OCI-LY7 (cell line): ENCODE measurements around the gene XKR7. TPM values are rescaled to one million over a fixed set of nuclear protein-coding genes. Genes with fewer than 3 reads are reported as not detected.

Experiments used
- BruUV-seq: library from RNA; stranded (reverse); fragments of 400-500 nt; replicated peaks from 2 replicates; lab custom pipeline; 2021; lab: Mats Ljungman, UMichigan
- CTCF ChIA-PET: fragments of 300-600 bp; sonication (Branson Sonifier 250); formaldehyde crosslinking; loops from one replicate; lab custom pipeline; 2022; ENCODE audit warnings: antibody characterized with exemption; ENCODE audit not compliant: unreplicated experiment; lab: Charles Lee
- POLR2A ChIA-PET: fragments of 300-600 bp; sonication (Branson Sonifier 250); formaldehyde crosslinking; loops from one replicate; lab custom pipeline; 2022; ENCODE audit warnings: antibody characterized with exemption; lab: Charles Lee
- DNase-seq: peaks from one replicate; pipeline ENCODE4 v3.0.0-alpha.2; 2015; ENCODE audit warnings: low spot score
- H2AFZ ChIP-seq: fragments of 200-600 bp; sonication (generic), shearing (Covaris generic); 2 replicates; pipeline ENCODE4 v1.6.1; 2014; ENCODE audit warnings: mild to moderate bottlenecking, antibody characterized with exemption, low read length, moderate library complexity
- H3K27ac ChIP-seq: fragments of 200-600 bp; sonication (generic); 2 replicates; pipeline ENCODE4 v1.5.1; 2014; ENCODE audit warnings: mixed run types, low read depth, mild to moderate bottlenecking, moderate library complexity, low read length, inconsistent platforms; ENCODE audit not compliant: poor library complexity, severe bottlenecking
- H3K36me3 ChIP-seq: fragments of 200-600 bp; sonication (generic); 2 replicates; pipeline ENCODE4 v1.6.1; 2014; ENCODE audit warnings: mild to moderate bottlenecking, antibody characterized with exemption, low read length, moderate library complexity, mixed read lengths; ENCODE audit not compliant: insufficient read depth
- H3K4me1 ChIP-seq: fragments of 200-600 bp; sonication (generic); 2 replicates; pipeline ENCODE4 v1.5.1; 2014; ENCODE audit warnings: mild to moderate bottlenecking, low read length; ENCODE audit not compliant: insufficient read depth, poor library complexity, severe bottlenecking
- H3K4me2 ChIP-seq: fragments of 200-600 bp; sonication (generic); 2 replicates; pipeline ENCODE4 v1.6.1; 2014; ENCODE audit warnings: mild to moderate bottlenecking, low read length
- H3K4me3 ChIP-seq: fragments of 200-600 bp; sonication (generic); 2 replicates; pipeline ENCODE4 v1.5.1; 2014; ENCODE audit warnings: mild to moderate bottlenecking, low read depth, low read length; ENCODE audit not compliant: poor library complexity, severe bottlenecking
- H3K79me2 ChIP-seq: fragments of 200-600 bp; sonication (generic); 2 replicates; pipeline ENCODE4 v1.6.1; 2016; ENCODE audit warnings: low read depth, mild to moderate bottlenecking, low read length, moderate library complexity, mixed read lengths; ENCODE audit not compliant: insufficient read depth
- H3K9me2 ChIP-seq: fragments of 200-600 bp; sonication (generic); 2 replicates; pipeline ENCODE4 v1.6.1; 2016; ENCODE audit warnings: mild to moderate bottlenecking, low read length, mixed read lengths; ENCODE audit not compliant: insufficient read depth
- H3K9me3 ChIP-seq: fragments of 200-600 bp; sonication (generic); 2 replicates; pipeline ENCODE4 v1.6.1; 2014; ENCODE audit warnings: mild to moderate bottlenecking, mixed run types, low read length, mixed read lengths
- H4K20me1 ChIP-seq: fragments of 200-600 bp; sonication (generic); 2 replicates; pipeline ENCODE4 v1.6.1; 2014; ENCODE audit warnings: mild to moderate bottlenecking, antibody characterized with exemption, low read length, moderate library complexity, mixed read lengths; ENCODE audit not compliant: insufficient read depth
- CTCF ChIP-seq: fragments of 200-600 bp; sonication (generic); conservative IDR thresholded peaks from 2 replicates; pipeline ENCODE4 v1.5.1; 2014; ENCODE audit warnings: mild to moderate bottlenecking, antibody characterized with exemption, low read length, moderate library complexity, mixed read lengths
- EZH2phosphoT487 ChIP-seq: fragments of 200-600 bp; sonication (generic); IDR thresholded peaks from 2 replicates; pipeline ENCODE4 v1.6.1; 2018; ENCODE audit warnings: low read depth, borderline replicate concordance, mild to moderate bottlenecking, mixed run types, antibody characterized with exemption, low read length, moderate library complexity, mixed read lengths
- intact Hi-C: fragments of 100-400 bp; cut with micrococcal nuclease; formaldehyde crosslinking; loops from one replicate; pipeline ENCODE4 v1.10.0; 2022; ENCODE audit not compliant: unreplicated experiment
- total RNA-seq, 2 experiments: library from RNA; depleted of rRNA in 1 of 2; stranded (reverse); fragments of >200 nt in 1 of 2; shearing (Covaris generic) in 1 of 2; gene quantifications; 2 replicates each; pipeline ENCODE4 v1.2.3, GENCODE V29; 2014 to 2022

The XKR7 gene
- total RNA-seq, 2 experiments from 2014 or later = not detected

GRCh38 chr20:31963889-31964288 lies 4.1 kb upstream of the XKR7 start:
- BruUV-seq = no TSS peak
- POLR2A ChIA-PET = no interaction called here
- TF ChIP-seq CTCF (no peak), EZH2phosphoT487 (no peak)
- no peak for DNase-seq
- Histone ChIP-seq H3K4me1 (no peaks in the 10 kb centered on the region), H3K4me2 (no peak overlapping the region), H3K79me2 (no peaks in the 10 kb centered on the region), H3K9me2 (no peaks in the 10 kb centered on the region), H3K27ac (no peak overlapping the region), H4K20me1 (no peaks in the 10 kb centered on the region), H3K36me3 (no peaks in the 10 kb centered on the region), H2AFZ (no peak overlapping the region), H3K4me3 (no peak overlapping the region), H3K9me3 (no peaks in the 10 kb centered on the region)
- CTCF ChIA-PET = no interaction called here
- intact Hi-C loops = no loop called here

DNA sequence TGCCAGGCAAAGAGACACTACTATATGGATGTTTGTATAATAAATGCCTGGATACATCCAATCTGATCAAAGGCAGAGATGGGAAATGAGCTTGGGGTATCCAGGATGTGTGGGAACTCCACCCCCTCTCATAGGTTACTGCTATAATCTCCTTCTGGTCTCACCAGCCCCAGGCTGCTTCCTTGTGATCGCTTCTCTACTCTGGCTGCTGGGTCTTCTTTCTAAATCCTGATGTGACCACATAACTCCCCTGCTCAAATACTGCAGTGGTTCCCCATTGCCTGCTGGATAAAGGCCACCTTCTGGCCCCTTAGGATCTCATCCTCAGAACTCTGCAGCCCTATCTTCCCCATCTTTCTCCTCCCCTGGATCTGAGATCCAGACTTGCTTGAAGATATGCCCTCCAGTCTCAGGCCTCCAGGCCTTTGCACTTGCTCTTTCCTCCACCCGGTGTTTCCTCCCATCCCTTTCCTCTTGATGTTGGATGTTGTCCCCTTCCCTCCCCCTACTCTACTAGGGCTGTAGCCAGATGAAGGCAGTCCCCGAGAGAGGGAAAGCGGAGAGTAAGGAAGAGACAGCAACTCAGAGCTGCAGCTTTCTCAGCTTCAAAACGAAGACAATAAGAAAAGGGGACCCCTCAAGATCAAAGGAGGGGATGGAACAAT lies 828 bp upstream of the XKR7 start:
- no peak overlapping the region for H3K4me2 ChIP-seq
- H3K27ac ChIP-seq = no peak overlapping the region
- DNase-seq = no peak
- BruUV-seq = no TSS peak
- POLR2A ChIA-PET = interaction anchor here (0.8 kb wide), 1 partner anchor 9 kb away, joined by 4 read pairs; no protein-coding TSS in a partner anchor
- TF ChIP-seq CTCF (no peak), EZH2phosphoT487 (no peak)
- H2AFZ ChIP-seq = no peak overlapping the region
- H3K9me2 ChIP-seq = no peaks in the 10 kb centered on the region
- intact Hi-C loops = no loop called here
- H3K36me3 ChIP-seq = no peaks in the 10 kb centered on the region
- H4K20me1 ChIP-seq = no peaks in the 10 kb centered on the region; the same call in 1 of the 2 replicates
- no peak overlapping the region for H3K4me3 ChIP-seq
- H3K79me2 ChIP-seq = no peaks in the 10 kb centered on the region
- CTCF ChIA-PET = interaction anchor here (0.6 kb wide), 2 partner anchors 71 to 271 kb away, joined by 3 to 7 read pairs; no protein-coding TSS in a partner anchor
- H3K4me1 ChIP-seq = no peaks in the 10 kb centered on the region
- H3K9me3 ChIP-seq = no peaks in the 10 kb centered on the region
